GM15510 (cell line): ENCODE data around the gene PRICKLE4.

Source experiments
- POLR2A ChIP-seq: IDR thresholded peaks from 3 replicates; pipeline ENCODE4 v1.6.1; 2011; ENCODE audit warnings: borderline replicate concordance; ENCODE audit not compliant: insufficient read length; ENCODE audit errors: extremely low read depth

The PRICKLE4 gene

DNA sequence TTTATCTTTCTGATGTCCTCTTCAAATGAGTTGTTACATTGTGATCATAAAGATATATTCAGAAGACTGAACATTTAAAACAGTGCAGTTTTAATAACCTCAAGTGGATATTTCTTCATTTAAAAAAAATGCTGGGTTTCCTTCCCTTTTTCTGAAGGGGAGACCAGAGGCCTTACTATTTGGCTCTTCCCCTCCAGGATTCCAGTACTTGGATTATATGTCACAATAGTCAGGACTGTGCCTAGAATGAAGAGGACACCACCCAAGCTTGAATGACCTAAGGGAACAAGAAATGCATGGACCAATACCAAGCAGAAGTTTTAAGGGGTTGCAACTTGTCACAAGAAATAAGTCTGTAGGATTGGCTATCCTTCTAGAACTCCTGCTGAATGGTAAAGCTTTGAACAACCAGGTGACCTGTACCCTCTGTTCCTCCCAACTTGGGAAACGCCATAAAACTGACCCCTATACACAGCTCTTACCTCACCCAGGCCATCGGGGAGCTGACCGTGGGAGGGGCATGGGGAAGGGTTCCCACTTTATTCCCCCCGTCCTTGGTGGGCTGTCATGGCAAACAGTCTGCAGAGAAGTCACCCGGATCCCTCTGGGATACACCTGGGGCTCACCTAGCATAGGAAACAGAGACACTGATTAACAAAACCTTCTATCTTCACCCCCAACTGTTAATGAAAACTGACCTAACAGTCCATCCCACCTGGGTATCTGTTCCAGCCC is 2.9 kb upstream of the PRICKLE4 start:
- no peak for TF ChIP-seq POLR2A

- TF ChIP-seq POLR2A: no peak
Observed at GRCh38 chr6:41778895-41779294, 1.7 kb upstream of the PRICKLE4 start.

- no peak for TF ChIP-seq POLR2A
Observed at GRCh38 chr6:41779336-41779735, 1.2 kb upstream of the PRICKLE4 start.

GRCh38 chr6:41779788-41780550 is 613 bp upstream of the PRICKLE4 start, which contains the start of gene FRS3:
Gene FRS3 (minus strand): TSS chr6:41779900. CDS start chr6:41776987, 2,913 bp downstream.
- peak; percentile 59 for TF ChIP-seq POLR2A

GRCh38 chr6:41781366-41781730 is 766 bp downstream of the PRICKLE4 start:
- TF ChIP-seq POLR2A: no peak

GRCh38 chr6:41783106-41783780 is 2.7 kb downstream of the PRICKLE4 start:
- no peak for TF ChIP-seq POLR2A

DNA sequence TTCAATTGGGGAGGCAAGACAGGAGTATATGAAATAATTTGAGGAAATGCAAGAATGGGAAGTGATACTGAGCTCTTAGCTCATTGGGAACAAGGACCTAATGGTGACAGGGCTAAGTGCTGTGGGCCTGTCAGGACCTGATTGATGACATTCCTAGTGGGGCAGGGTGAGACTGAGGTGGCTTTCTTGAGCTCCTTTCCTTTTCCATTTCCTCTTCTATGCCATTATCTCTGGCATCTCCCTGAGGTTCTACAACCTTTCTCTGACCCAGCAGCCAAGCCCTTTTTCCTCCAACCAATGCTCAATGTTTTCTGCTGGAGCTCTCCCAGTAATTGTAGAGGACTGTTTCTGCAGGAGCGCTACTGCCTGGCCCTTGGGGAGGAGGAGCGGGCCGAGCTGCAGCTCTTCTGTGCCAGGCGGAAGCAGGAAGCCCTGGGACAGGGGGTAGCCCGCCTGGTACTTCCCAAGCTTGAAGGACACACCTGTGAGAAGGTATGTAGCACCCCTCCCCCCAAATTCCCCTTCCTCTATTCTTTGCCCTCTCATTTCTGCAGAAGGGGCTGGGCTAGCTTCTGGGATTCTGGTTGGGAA is 4.1 kb downstream of the PRICKLE4 start:
- no peak for TF ChIP-seq POLR2A

DNA sequence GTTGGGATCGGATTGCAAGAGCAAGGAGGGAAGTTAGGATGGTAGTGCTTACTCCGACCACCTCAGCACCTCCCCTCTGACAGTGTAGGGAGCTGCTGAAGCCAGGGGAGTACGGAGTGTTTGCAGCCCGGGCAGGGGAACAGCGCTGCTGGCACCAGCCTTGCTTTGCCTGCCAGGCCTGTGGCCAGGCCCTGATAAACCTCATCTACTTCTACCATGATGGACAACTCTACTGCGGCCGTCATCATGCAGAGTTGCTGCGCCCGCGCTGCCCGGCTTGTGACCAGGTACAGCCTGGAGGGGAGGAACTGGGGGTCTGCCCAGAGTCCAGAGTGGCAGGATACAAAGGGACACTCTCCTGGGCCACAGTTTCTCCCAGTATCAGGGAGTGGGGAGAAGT is 4.7 kb downstream of the PRICKLE4 start:
- TF ChIP-seq POLR2A: no peak

- no peak for TF ChIP-seq POLR2A
Observed at GRCh38 chr6:41785689-41786450, 5.3 kb downstream of the PRICKLE4 start.

DNA sequence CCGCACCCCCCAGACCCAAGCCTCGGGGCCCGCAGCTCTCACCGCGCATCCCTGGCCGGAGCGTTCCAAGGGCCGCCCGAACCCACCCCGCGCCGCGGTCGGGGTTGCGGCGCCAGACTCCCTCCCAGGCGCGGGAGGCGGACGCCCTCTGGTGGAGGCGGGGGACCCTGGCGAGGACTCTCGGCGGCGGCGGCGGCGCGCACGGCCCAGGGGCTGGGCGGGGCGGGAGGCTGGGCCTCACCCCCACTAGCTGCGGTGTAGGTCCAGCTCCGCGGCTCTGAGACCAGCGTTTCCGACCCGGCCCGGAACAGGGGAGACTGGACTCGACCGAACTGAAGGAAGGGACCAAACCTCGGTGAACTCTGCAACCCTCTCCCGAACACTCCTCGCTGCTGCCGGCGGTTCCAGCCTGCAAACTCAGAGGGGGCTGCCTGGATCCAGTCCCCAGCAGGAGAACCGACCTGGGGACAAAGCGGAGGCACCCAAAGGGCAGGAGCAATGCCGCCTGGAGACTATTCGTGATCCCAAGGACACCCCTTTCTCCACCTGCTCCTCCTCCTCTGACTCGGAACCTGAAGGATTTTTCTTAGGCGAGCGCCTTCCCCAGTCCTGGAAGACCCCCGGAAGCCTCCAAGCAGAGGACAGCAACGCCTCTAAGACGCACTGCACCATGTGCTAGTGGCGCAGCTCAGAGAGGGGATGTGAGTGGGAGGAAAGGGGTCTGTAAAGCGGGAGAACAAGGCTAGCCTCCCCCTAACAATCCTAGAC is 6.1 kb downstream of the PRICKLE4 start:
- peak; percentile 42 for TF ChIP-seq POLR2A

DNA sequence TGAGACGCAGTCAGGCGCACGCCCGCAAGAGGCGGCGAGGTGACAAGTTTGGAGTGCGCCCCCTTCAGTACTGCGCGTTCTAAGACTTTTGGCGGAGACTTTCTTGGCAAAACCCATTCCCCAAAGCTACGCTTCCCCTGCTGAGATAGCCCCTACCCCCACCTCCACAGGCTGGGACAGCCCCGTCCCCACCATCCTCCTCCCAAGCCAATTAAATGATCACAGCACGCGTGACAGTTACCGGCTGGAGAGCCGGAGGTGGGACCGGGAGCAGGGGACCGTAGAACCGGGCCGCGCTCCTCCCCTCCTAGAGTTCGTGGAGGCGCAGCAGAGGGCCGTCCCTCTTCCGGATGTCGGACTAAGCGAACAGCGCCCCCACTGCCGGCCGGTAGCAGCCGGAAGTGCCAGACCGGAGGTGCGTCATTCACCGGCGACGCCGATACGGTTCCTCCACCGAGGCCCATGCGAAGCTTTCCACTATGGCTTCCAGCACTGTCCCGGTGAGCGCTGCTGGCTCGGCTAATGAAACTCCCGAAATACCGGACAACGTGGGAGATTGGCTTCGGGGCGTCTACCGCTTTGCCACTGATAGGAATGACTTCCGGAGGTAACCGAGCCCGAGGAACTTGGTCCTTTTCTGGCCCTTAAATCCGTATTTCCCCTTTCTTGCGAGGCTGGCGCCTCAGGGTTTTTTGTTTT is 6.8 kb downstream of the PRICKLE4 start, which contains the start of gene TOMM6:
TSS of gene TOMM6 (plus strand) at position 476 of the 699 bp plus-strand sequence. CDS start at position 480, 4 bp downstream.
- peak; percentile 86 for TF ChIP-seq POLR2A

- TF ChIP-seq POLR2A: no peak
Observed at GRCh38 chr6:41789390-41789724, 8.8 kb downstream of the PRICKLE4 start.

DNA sequence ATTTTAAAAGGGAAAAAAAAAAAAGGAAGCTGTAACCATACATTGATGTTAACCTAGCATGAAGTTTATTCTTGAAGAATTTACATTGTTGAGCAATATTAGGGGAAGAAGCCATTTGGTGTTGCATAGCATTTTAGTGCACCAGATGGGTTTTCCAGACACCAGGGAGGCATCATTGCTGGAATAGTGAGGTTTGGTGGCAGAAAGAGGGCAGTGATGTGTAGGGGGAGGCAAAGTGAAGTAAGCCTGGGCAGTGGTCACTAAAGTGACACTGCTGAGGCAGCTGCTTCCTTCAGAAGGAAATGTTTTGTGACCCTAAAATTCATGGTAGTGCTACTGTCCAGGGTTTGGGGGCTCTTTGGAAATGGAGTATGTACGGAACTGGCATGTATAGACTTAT is 9.5 kb downstream of the PRICKLE4 start:
- TF ChIP-seq POLR2A: no peak
